Measurements from ENCODE around the gene KIAA0753.
A peak's percentile ranks its signal among the peaks of the same experiment; 100 is the strongest.
"Not testable (repeated sequence)": the region's sequence is repeated elsewhere in the genome, so short reads cannot be mapped to it uniquely, and the experiment has no call there.

The KIAA0753 gene

GRCh38 chr17:6596941-6597340 lies 43.6 kb downstream of the KIAA0753 start:
- no peak for DNase-seq

DNA sequence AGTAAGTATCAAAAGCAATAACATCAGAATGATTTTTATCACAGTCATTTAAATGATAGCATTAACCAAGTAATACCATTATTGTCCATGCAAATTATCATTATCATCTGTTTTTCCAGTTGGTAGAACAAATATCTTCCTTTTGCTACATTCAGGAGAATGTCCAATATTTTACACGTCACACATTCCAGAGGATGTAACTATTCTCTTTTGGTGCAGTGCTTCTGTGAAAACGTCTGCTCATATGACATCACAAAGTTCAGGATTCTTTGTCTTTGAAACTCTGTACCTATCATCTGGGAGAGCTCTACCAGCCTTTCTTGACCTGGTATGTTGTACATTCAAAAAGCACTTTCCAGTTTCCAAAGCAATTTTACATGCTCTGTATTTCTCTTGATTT lies 44.0 kb downstream of the KIAA0753 start:
- no peak for DNase-seq

GRCh38 chr17:6596081-6596480 lies 44.4 kb downstream of the KIAA0753 start:
- DNase-seq: no peak

DNA sequence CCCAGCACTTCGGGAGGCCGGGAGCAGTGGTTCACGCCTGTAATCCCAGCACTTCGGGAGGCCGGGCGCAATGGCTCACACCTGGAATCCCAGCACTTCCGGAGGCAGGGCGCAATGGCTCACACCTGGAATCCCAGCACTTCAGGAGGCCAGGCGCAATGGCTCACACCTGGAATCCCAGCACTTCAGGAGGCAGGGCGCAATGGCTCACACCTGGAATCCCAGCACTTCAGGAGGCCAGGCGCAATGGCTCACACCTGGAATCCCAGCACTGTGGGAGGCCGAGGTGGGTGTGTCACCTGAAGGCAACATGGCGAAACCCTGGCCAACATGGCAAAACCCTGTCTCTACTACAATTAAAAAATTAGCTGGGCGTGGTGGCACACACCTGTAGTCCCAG lies 47.1 kb downstream of the KIAA0753 start:
- DNase-seq: not testable (repeated sequence)

DNA sequence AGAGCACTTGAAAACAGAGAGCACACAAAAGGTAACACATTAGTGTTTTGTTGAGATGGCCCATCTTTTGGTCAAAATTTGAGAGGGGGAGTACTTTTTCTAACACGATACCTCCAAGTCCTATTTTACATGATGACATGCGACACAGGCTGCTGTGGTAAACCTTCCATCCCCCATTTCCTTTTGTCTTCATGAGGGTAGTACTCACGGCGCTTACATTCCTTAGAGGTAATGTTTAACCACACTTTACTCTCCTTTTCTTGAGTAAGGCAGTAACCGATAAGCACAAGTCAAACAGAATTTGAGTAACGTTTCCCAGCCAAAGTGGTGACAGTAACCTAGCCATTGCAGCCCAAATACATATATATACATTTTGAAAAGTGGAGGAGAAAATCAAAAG lies 48.3 kb downstream of the KIAA0753 start:
- no peak for DNase-seq

DNA sequence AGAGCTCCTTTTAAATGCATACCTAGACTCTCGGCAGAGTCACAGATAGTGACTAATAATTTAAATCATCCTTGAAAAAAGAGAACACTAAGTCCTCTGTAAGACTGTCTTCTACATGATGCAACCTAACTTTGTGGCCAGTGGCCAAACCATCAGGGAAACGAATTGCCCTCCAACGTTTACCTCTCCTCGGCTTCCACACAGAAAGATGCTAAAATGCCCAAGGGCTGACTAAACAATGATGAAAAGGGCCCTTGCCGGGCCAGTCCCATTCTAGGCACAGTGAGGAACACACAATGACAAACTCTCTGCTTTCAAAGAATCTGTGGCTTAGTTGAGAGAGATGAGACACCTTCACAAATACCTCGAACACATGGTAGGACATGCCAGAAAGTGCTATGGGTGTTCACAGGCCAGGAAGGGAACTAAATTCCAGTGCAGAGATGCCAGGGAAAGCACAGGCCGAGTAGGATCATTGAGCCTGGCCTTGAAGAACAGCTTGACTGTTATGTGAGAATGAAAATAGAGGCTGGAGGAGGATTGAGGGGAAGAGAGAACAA lies 48.8 kb downstream of the KIAA0753 start:
- DNase-seq: no peak

GRCh38 chr17:6589266-6589946 lies 51.1 kb downstream of the KIAA0753 start:
- no peak for DNase-seq

DNA sequence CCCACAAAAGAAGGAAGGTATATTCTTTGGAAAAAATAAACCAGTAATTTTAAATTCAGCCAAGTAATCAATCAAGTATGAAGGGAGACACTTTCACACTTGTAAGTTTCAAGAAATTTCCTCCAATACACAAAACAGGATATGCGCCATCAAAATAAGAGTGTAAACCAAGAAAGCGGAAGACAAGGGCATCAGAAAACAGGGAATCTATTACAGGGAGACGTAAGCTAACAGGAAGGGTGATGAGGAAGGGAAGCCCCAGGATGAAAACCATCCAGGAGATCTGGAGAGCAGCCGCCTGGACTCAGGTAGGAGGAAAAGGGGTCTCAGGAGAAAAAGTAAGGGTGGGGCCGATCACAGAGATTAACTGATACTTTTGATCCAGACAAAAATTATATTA lies 52.3 kb downstream of the KIAA0753 start:
- DNase-seq: no peak

DNA sequence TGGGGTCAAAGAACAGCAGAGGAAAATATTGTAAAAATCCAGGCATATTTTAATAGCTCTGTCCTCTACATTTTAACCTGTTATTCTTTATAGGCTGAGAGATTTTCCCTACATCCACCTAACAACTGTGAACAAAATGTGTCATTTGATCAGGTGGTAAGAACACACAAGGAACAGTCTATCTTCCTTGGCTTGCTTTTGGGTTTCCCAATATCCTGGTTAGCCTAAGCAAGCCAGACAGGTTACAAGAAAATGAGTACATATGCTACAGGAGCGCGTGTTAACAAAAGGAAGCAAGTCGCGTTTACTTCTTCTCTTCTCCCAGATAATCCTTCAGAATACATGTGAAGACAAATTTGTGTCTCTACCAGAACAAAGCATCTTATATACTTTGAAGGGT lies 53.2 kb downstream of the KIAA0753 start:
- no peak for DNase-seq

DNA sequence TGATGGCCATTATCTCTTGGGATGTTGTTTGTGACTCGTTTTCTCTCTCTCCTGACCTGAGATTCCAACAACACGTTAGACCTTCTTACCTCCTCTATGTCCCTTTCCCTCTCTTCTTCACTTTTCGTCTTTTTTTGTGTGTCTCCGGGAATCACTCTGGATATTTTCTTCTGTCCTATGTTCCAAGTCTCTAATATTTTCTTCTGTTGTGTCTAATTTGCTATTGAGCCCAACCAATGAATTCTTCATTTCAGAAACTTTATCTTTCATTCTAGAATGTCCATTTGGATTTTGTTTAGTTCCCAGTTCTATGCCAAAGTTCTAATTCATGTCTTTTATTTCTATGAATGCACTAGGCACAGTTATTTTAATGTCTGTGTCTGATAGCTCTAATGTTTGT lies 57.1 kb downstream of the KIAA0753 start:
- DNase-seq: no peak

DNA sequence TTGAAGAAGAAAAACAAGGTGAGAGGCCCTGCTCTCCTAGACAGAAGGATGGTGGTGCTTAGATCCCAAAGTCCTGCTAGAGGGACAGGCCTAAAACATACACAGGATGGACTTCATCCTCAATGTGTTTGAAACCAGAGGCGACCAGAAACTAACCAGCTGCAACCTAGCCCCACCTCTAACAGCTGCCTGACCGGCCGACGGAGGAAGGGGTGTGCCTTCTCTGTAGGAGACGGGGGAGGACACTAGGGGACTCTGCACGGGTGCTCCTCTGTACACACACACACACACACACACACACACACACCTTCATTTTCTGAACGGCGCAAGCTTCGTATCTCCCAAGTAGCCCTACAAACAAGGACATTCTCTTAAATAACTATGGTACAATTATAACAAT lies 59.9 kb downstream of the KIAA0753 start:
- DNase-seq: no peak

DNA sequence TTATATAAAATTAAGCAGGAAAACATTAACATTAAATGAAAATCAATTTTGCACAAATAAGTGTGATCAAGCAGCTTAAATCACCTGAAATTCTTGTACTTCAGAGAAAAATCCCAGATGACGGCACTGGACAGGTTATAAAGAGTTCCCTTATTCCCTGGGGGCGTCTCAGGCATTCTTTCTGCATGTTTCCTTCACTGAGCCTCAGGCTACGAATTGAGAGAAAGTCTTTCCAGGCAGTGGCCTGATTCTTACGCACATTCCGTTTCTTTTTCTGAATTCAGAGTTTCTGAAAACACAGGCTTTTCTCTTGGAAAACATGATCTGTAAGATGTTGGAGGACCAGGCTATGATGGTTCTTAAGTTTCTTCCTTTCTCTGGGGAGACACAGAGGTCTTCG lies 62.0 kb downstream of the KIAA0753 start:
- no peak for DNase-seq

DNA sequence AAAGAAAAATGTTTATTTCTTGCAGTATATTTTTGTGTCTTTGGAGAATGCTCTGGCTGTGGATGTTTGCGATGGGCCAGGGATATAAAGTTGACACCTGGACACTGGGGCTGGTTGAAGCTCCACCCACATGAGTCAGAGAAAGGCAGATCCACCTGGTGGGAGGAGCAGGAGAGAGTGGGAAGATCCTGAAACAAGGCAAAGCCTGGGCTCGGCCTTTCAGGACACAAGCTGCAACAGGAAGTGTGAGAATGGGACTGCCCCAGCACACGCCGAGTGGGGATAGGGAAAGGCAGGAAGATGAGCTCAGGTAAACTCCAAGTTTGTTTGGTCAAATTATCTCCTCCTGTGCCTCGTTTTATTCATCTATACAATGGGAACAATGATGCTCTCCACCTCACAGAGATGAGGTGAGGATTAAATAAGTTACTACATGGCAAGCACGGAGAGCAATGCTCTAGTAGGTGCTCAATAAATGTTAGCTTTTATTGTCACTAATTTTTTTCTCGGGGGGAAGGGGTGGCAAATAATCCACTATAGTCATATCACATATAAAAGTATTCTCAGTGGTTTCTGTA lies 62.7 kb downstream of the KIAA0753 start:
- no peak for DNase-seq

DNA sequence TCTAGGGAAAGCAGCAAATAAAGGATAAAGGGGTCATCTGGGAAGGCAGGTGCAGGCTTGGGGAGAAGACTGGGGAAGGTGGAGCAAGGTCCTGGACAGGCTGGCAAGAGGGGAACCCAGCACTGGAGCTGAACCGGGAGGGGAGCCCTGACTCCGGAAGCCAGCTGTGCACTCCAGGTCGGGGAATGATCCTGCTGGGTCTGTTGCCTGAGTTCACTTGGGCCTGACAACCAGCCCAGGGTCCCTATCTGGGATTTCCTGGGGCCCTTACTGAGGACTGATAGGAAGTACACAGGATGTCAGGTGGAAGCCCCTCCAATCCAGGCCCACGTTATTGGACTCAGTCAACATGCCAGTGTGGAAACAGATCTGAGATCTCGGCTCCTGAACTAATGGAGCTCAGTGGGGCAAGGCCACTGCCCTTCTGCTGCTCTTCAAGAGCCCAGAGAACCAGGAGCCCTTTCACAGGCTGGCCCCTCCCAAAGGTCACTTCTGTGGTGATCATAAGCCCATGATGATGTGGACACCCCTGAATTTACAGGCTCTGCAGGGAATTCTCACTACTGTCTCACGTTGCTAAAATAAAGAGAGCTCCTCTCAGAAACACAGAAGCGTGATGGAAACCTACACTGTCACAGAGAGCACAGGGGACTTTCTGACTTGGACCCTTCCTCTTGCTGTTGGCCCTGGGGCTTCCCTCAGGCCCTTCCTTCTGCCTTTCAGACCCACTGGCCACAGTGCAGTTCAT lies 64.3 kb downstream of the KIAA0753 start:
- DNase-seq: no peak

- DNase-seq: no peak
Observed at GRCh38 chr17:6575596-6575988, 64.9 kb downstream of the KIAA0753 start.

- peak; percentile 89 to 97 (median 95) for DNase-seq
Observed at GRCh38 chr17:6574687-6575595, 65.6 kb downstream of the KIAA0753 start.

GRCh38 chr17:6573982-6574686 lies 66.4 kb downstream of the KIAA0753 start:
- DNase-seq: no peak

- peak in 2 of 4 experiments; percentile 39 to 54 for DNase-seq
Observed at GRCh38 chr17:6573495-6573894, 67.0 kb downstream of the KIAA0753 start.

GRCh38 chr17:6572972-6573370 lies 67.5 kb downstream of the KIAA0753 start:
- no peak for DNase-seq

- DNase-seq: no peak
Observed at GRCh38 chr17:6571452-6571781, 69.1 kb downstream of the KIAA0753 start.

DNA sequence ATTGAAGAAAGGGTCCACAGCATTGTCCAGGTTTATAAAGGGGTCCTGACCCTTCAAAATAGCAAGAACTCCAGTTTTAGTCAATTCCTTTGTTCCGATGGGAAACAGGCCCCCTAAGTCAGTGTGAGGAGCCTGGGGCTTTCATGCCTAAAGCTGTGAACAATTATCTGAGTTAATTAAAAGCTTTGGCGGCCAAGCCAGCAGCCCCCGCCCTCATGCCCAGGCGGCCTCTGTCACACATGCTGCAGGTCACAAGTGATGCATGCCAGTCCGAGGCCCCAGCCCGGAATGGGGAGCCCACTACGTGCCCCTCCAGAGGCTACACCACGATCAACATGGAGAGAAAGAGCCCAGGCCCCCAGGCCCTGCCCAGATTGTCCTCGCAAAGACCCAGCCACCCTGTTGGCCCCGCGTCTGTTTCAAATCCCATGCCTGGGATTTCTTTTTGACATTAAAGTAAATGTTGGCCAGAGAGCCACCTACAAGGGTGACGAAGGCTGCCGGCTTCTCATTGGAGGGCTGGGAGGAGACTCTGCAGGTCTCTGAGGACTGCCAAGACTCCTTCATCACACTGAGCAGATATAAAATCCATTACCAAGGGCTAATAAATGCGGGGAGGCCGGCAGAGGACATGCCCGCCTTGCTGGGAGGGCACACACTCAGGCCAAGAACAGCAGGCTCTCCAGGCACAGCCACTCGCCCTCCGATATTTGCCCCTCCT lies 69.6 kb downstream of the KIAA0753 start:
- no peak for DNase-seq
